Cardiac septum (tissue), 1 donor: ENCODE measurements around the gene C11orf97. TPM values are rescaled to one million over a fixed set of nuclear protein-coding genes. Genes with fewer than 3 reads are reported as not detected.
"Not testable (repeated sequence)": the region's sequence is repeated elsewhere in the genome, so short reads cannot be mapped to it uniquely, and the experiment has no call there.

Experiments
- DNase-seq: peaks from one replicate; pipeline ENCODE4 v3.0.0-alpha.2; 2020; ENCODE audit warnings: low spot score
- intact Hi-C: fragments of 100-400 bp; cut with DNase I; formaldehyde crosslinking; loops from one replicate; pipeline ENCODE4 v1.14.0; 2022
- total RNA-seq: library from RNA; stranded (reverse); fragmentation: NEBNext Ultra II Directional; extraction: Animal tissue kit (Norgen Biotek cat#: 25700); gene quantifications from one replicate; pipeline ENCODE4 v1.2.1, GENCODE V29; 2021
- donor health status: DM: no; HTN: no; CAD: no.

C11orf97 gene
- total RNA-seq, 1 donor from 2014 or later: not detected

GRCh38 chr11:94550513-94550912, 38.3 kb downstream of the C11orf97 start:
- intact Hi-C loops: no loop called here
- DNase-seq: no peak

DNA sequence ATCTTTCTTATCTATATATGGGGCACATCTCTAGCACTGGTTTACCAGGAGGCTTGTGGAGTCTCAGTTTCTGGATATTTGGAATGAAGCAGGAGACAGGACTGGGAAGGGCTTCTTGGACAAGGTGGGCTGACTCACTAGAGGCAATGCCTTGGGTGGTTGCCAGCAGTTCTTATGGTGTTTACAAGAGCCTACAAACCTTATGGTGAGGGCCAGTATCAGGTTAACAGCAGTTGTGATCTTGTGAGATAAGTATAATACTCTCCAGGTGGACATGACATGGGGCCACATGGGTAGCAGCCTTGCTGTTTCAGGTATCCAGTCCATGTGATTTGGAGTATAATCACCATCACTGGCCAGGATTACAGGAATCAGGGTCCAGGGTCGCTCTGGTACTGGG, 41.7 kb downstream of the C11orf97 start:
- DNase-seq: no peak
- intact Hi-C loops: no loop called here

- intact Hi-C loops, DNase-seq: not testable (repeated sequence)
Observed at GRCh38 chr11:94555752-94556329, 43.6 kb downstream of the C11orf97 start.

- DNase-seq: no peak
- intact Hi-C loops: no loop called here
Observed at GRCh38 chr11:94557421-94557820, 45.2 kb downstream of the C11orf97 start.

- intact Hi-C loops: no loop called here
- DNase-seq: no peak
Observed at GRCh38 chr11:94557992-94558391, 45.7 kb downstream of the C11orf97 start.

DNA sequence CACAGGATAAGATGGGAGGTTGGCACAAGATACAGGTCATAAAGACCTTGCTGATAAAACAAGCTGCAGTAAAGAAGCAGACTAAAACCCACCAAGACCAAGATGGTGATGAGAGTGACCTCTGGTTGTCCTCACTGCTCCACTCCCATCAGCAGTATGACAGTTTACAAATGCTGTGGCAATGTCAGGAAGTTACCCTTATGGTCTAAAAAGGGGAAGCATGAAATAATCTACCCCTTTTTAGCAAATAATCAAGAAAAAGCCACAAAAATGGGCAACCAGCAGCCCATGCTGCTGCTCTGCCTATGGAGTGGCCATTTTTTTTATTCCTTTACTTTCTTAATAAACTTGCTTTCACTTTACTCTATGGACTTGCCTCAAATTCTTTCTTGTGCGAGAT, 46.2 kb downstream of the C11orf97 start:
- intact Hi-C loops: no loop called here
- no peak for DNase-seq

DNA sequence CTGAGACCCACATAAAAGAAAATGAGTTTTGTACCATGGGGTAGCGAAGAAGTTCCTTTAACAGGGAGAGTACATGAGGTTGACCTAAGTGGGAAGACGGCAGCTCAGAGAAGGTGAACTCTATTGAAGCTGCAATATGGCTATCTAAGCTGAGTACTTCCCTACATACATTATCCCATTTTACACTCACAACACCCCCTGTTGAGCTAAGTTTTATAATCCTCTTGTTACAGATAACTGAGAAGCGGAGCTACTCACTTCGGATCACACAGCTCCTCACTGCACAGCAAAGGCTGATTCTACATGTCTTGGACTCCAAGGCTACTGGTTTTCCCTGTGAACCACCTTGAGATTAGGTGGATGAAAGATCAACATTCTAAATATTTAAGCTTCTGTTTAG, 46.7 kb downstream of the C11orf97 start:
- intact Hi-C loops: no loop called here
- DNase-seq: no peak

DNA sequence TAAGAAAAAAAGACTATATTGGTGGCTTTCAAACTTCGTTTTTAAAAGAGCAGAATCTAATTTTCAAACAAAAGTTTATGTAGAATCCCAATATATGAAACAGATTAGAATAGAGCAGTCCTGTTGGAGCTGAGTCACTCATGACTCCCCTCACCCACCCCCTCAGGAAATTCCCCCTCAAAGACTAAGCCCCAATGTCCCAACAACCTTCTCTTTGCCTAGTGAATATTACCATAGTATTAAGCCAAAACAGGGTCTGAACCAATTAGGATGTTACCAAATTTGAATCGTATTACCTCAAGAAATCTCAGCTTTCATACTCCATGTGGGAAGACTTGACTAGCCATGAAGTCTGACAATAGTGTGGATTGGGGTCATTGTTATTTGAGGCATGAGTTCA, 47.1 kb downstream of the C11orf97 start:
- intact Hi-C loops: no loop called here
- no peak for DNase-seq

GRCh38 chr11:94560834-94561233, 48.6 kb downstream of the C11orf97 start:
- DNase-seq: no peak
- intact Hi-C loops: no loop called here

DNA sequence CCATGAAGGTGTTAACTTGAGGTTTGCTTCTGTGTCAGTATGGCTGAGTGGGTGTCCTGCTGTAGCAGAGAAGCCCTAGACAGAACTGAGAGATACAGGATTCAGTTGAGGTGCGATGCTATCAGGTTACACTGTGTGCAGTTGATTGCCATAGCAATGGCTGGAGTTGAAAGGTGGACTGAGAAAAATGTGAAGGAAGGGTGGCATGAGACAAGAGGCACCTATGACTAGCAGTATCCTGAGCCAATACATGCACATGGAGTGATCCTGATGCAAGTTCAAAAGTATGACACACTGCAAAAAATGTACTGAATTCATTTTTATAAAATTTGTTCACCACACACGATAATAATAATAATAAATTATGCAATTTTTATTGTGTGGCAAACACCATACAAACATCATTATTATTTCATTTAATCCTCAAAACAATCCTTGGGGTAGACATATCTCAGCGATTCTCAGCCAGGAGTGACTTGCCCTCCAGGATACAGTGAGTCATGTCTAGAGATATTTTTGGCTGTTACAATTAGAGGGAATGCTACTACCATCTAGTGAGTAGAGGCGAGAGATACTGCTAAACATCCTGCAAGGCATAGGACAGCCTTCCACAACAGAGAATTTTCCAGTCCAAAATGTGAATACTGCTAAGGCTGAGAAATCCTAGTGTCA, 51.1 kb downstream of the C11orf97 start:
- intact Hi-C loops: loop anchor here (2.0 kb wide), 1 partner anchor 43 kb away; no protein-coding TSS in a partner anchor
- no peak for DNase-seq

GRCh38 chr11:94563848-94564467, 51.7 kb downstream of the C11orf97 start:
- DNase-seq: no peak
- intact Hi-C loops: loop anchor here (2.0 kb wide), 1 partner anchor 43 kb away; no protein-coding TSS in a partner anchor

DNA sequence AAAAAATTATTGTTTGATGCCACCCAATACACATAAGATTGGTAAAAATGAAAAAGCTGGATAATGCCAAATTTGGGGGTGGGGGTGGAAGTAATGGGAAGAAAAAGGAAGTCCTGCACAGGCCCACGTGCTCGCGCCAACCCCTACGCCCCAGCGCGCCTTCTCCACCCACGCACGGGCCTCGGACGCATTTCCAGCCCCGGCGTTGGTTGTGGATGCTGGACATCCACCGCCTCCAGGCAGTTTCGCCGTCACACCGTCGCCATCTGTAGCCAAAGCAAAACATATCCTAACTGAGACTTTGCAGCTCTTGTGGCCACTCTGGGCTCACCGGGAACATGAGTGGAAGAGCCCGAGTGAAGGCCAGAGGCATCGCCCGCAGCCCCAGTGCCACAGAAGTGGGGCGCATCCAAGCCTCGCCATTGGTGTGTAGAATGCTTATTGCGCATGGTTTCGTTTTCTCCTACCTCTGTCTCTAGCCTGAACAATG, 55.0 kb downstream of the C11orf97 start, which contains the start of gene PIWIL4:
PIWIL4 (plus strand) TSS at position 188 of the 490 bp plus-strand sequence; CDS start at position 339, 151 bp downstream.
- intact Hi-C loops: no loop called here

DNA sequence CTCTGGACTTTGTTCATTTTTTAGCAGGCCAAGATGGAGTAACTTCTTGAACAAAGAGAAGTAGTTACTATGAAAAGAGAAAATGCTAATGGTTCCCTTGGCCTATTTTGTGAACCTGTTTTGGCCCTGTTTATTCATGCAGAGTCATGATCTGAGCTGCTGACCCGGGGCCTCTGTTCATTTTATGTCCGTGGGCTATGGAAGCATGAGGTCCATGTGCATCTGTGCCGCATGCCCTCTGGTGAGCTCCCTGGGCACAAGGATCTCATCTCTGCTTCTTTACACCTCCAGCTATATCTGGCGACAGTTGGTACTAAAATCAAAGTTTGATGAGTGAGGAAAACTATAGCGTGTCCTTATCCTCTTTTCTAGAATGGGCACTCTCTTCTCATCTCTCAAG, 55.9 kb downstream of the C11orf97 start:
- no peak for DNase-seq
- intact Hi-C loops: no loop called here

More for the DNA sequence above, 55.0 kb downstream of the C11orf97 start, which contains the start of gene PIWIL4:
- DNase-seq: no peak

DNA sequence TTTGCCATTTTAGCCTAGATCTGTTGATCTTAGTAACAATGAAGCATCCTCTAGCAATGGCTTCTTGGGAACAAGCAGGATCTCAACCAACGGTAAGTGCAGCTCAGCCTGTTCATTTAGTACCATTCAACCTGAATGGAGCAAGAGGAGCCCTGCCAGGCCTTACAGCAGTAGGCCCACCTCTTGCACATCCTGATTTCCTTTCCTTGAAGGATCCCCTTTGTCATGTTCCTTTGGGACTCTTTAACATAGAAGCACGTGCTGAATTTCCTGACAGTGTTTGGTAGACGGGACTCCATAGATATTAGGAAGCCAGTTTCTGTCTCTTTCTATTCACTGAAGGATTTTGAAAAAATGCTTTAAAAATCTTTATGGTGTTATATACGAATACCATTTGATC, 56.5 kb downstream of the C11orf97 start:
- intact Hi-C loops: no loop called here
- DNase-seq: no peak

- DNase-seq, intact Hi-C loops: not testable (repeated sequence)
Observed at GRCh38 chr11:94572975-94573374, 60.7 kb downstream of the C11orf97 start.

DNA sequence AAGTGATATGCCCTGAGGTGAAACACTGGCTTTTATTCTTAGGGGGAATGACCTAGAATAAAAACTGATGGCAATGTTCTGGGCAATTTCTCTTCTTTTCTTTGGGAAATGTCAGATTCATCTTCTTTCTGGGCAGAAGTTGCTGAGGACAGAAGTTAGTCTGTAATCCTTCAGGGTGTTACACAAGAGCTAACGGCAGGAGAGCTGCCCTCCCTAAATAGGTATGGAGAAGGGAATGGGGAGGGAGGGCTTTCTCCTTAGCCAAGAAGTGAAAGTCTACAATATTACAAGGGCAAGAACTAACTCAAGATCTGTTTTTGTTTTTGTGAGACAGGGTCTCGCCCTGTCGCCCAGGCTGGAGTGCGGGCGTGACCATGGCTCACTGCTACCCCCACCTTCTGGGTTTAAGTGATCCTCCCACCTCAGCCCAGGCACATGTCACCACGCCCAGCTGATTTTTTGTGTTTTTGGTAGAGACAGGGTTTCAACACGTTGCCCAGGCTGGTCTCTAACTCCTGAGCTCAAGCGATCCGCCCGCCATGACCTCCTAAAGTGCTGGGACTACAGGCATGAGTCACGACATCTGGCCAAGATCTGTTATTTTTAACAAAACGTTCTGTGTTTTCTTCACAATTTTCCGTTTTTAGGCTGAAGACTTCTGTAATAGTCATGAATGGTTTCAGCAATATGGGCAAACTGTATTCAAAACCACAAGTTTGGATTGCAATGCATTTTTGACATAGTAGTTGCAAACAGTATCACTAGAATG, 62.1 kb downstream of the C11orf97 start:
- intact Hi-C loops: no loop called here
- DNase-seq: no peak

DNA sequence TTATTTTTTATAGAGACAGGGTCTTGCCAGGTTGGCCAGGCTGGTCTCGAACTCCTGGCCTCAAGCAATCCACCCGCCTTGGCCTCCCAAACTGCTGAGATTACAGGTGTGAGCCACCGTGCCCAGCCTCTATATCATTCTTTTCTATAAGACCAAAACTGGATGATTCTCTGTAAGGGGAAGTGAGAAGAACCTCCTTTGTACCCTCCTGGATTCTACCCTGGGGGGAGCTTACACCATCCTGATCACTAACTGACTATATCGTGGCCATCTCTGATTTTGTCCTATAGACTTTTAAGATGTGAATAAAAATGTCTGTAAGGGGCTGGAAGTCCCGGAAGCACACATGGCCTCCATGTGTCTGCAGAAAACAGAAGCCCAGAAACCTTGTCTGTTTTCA, 64.0 kb downstream of the C11orf97 start:
- intact Hi-C loops: no loop called here
- DNase-seq: no peak

GRCh38 chr11:94577841-94578240, 65.6 kb downstream of the C11orf97 start:
- intact Hi-C loops: no loop called here
- DNase-seq: no peak
